OCI-M1 (cell line): ENCODE results near the gene CYP2A6.
"Not testable (repeated sequence)": the region's sequence is repeated elsewhere in the genome, so short reads cannot be mapped to it uniquely, and the experiment has no call there.

Experiments used
- DNase-seq: peaks from one replicate; lab custom pipeline; 2025; lab: John Stamatoyannopoulos, UW

Gene CYP2A6

DNA sequence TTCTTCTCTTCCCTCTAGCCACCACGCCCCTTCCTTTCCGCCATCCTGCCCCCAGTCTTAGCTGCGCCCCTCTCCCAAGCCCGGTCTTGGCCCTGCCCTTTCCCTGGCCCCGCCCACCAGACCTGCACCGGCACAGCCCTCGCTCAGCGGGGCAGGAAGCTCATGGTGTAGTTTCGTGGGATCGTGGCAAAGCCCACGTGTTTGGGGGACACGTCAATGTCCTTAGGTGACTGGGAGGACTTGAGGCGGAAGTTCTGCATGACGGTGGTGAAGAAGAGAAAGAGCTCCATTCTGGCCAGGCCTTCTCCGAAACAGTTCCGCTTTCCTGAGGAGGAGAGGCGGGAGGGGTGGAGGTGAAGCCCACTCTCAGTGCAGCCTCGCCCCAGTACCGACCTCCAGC, 6.6 kb downstream of the CYP2A6 start:
- DNase-seq: peak; percentile 60

DNA sequence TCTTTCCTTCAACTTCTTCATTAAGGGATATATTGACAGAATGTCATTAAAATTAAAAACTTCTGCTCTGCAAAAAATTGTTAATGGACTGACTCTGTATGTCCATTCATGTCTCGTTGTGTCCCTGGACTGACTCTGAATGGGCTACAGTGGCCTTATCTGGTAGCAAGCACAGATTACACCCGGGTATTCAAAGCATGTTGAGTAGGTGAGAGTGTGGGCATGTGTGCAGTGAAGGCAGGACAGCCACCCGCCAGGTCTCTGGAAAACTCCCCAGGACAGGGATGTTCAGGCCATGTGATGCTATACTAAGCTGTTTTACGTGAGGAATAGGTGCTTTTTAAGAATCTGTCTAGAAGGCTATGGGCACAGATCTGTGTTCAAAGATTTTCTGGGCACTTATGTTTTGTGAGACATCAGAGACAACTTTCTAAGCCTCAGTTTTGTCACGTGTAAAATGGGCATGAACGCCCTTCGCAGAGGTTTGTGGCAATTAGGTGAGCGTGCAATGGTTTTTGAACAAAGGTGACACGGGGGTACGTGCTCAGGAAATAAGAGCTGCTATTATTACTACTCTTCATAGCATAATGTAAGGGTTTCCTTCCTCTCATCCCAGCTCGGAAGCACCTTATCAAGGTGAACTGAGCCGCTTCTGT, 7.1 kb downstream of the CYP2A6 start:
- DNase-seq: not testable (repeated sequence)

DNA sequence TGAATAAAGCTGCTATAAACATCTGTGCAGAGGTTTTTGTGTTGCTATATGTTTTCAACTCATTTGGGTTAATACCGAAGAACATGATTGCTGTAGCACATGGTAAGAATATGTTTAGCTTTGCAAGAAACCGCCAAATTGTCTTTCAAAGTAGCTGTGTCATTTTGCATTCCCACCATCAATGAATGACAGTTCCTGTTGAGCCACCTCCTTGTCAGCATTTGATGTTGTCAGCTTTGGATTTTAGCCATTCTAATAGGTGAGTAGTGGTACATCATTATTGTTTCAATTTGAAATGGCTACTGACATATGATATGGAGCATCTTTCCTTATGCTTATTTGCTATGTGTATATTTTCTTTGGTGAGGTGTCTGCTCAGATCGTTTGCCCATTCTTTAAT, 8.2 kb downstream of the CYP2A6 start:
- DNase-seq: not testable (repeated sequence)

DNA sequence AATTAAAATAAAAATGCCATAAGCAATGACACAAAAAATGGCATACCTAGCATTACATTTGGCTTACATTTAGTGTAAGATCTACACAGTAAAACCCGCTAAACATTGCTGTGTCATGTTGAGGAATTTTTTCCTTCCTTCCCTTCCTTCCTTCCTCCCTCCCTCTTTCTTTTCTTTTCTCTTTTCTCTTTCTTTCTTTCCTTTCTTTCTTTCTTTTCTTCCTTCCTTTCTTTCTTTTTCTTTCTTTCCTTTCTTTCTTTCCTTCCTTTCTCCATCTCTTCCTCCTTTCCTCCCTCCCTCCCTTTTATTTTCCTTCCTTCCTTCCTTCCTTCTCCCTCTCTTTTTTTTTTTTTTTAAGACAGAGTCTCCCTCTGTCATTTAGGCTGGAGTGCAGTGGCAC, 11.8 kb downstream of the CYP2A6 start:
- not testable (repeated sequence) for DNase-seq

DNA sequence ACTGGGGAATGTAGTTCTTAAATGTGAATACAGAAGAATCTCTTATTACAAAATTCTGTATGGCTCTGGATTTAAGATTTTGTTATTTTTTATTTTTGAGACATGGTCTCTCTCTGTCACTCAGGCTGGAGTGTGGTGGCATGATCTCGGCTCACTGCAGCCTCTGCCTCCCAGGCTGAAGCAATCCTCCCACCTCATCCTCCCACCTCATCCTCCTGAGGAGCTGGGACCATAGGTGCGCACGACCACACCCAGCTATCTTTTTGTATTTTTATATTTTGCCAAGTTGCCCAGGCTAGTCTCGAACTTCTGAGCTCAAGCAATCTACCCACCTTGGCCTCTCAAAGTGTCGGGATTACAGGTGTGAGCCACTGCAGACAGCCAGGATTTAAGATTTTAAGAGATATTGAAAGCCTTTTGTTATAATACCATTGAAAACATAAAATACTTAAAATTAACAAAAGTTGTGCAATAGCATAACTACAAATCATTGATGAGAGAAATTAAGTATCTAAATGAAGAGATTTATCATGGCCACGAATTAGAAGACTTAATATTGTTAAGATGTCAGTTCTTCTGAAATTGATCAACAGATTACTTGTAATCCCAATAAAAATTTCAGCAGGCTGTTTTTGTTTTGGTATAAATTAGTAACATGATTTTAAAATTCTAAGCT, 13.4 kb downstream of the CYP2A6 start:
- DNase-seq: no peak

DNA sequence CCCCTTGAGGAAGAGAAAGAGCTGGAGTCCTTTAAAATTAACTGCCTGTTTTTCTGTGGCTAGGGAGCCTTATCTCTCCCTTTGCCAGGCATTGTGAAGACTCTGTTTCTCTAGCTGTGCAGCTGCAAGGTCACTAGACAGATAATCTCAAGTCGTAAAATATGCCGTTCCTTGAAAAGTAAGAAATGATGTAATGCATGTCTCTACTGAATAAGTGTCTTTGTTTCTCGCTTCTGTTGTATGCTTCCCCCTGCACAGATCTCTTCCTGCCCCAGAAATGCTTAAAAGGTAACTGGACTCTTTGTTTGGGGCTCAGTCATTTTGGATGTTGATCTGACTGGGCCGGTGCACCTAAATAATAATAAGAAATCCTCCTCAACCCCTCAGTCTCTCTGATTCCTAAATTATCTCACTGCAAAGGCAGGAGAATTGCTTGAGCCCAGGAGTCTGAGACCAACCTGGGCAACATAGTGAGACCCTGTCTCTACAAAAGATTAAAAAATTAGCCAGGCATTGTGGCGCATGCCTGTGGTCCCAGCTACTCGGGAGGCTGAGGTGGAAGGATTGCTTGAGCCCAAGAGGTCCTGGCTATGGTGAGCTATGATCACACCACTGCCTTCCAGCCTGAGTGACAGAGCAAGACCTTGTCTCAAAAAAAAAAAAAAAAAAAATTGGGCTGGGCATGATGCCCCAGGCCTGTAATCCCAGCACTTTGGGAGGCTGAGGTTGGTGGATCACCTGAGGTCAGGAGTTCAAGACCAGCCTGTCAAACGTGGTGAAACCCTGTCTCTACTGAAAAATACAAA, 16.3 kb downstream of the CYP2A6 start:
- peak; percentile 92 for DNase-seq

DNA sequence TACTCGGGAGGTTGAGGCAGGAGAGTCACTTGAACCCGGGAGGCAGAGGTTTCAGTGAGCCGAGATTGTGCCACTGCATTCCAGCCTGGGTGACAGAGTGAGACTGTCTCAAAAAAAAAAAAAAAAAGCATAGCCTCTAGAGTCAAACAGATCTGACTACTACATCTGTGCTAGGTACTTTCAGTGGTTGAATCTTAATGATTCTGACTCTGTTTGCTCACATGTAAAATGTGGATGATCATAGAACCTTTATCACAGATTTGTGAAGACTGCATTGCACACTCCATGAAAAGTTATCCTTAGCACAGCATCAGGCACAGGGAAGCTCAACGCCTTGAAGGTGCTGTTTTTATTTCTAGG, 17.8 kb downstream of the CYP2A6 start:
- not testable (repeated sequence) for DNase-seq

DNA sequence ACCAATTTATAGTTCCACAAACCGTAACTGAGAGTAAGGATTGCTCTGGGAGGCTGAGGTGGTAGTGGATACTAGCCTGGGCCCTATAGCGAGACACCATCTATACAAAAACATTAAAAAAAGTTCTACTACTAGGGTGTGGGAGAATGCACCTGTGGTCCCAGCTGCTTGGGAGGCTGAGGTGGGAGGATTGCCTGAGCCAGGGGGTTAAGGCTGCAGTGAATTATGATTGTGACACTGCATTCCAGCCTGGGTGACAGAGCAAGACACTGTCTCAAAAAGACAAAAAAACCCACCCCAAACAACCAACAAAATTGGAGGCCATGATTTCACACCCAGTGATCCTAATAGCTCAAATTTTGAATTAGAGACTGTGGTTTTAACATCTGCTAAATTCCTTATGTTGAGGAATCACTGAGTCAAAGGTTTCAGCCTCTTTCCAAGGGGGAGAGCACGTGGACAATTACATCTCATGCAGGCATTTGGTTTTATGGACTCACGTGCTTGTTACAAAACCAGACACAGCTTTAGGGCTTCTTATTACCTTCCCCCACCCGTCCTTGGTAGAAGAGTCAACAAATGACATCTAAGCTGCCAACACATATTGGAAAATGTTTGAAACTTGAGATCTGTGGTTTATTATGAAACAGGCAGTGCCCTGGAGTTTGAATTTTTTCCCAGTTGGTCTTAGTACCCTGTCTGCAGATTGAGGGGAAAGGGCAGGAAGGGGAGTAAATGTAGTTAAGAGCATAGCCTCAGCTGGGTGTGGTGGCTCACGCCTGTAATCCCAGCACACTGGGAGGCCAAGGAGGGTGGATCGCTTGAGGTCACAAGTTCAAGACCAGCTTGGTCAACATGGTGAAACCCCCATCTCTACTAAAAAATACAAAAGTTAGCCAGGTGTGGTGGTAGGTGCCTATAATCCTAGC, 18.5 kb downstream of the CYP2A6 start:
- peak; percentile 88 for DNase-seq

DNA sequence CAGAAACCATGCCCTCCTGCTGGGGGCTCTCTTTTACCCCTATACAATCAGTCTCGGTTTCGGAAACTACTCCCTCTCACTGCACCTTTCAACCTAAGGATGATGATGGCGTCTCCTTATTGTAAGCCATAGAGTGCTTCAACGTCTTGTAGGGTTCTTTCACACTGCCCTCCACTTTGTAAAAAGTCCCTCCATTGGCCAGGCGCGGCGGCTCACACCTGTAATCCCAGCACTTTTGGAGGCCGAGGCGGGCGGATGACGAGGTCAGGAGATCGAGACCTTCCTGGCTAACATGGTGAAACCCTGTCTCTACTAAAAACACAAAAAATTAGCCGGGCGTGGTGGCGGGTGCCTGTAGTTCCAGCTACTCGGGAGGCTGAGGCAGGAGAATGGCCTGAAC, 19.5 kb downstream of the CYP2A6 start:
- not testable (repeated sequence) for DNase-seq

DNA sequence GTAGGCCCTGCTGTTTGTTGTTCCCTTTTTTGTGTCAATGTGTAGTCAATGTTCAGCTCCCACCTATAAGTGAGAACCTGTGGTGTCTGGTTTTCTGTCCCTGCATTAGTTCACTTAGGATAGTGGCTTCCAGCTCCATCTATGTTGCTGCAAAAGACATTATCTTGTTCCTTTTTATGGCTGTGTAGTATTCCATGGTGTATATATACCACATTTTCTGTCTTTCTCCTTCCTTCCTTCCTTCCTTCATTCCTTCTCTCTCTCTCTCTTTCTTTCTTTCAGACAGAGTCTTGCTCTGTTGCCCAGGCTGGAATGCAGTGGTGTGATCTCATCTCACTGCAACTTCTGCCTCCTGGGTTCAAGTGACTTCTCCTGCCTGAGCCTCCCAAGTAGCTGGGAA, 21.0 kb downstream of the CYP2A6 start:
- DNase-seq: no peak

DNA sequence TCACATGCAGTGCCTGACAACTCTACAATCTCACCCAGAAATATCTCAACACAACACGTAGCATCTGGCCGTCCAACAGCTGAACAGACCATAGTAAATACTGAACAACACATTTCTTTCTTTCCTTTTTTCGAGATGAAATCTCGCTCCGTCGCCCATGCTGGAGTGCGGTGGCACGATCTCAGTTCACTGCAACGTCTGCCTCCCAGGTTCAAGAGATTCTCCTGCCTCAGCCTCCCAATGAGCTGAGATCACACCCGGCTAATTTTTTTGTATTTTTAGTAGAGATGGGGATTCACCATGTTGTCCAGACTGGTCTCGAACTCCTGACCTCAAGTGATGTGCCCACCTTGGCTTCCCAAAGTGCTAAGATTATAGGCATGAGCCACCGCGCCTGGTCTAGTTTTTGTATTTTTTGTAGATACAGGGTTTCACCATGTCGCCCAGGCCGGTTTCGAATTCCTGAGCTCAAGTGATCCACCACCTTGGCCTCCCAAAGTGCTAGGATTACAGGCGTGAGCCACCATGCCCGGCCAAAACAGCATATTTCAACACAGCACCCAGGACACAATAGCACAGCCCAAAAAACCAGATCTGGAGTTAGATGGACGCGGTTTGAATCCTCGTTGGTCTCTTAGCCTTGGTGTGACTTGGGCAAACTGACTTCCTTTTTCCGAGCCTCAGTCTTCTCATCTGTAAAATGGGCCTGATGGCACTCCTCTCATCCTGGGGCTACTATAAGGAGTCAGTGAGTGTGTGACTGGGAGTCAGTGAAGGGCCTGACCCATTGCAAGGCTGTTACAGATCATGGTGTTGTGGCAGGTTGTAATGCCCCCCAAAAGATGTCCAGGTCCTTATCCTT, 22.6 kb downstream of the CYP2A6 start:
- DNase-seq: no peak

DNA sequence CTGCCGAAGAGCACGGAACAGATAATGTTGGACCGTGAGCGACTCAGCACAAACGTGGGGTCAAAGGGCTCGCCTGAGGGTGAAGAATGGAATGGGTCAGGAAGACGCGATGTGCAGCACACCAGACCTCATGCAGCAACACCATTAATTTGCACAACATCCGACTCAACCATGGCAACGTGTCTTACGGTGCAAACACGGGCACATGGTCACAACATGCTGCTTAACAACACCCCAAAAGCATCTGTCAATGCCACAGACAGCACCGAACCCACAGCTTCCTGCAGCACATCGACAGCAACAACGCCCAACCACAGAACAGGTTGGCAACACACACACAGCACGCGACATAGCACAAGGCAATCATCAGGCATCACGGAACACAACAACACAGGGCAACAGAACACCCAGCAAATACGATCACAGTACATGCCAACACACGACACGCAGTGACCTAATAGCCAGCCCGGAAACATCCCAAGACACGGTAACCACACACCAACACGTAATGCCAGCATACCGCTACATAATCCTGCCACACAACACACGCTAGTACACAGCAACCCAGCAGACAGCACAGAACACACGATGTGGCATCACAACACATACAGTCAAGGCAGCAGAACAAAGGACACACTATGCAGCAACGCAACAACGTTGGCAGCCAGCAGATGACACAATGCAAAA, 23.4 kb downstream of the CYP2A6 start:
- not testable (repeated sequence) for DNase-seq

DNA sequence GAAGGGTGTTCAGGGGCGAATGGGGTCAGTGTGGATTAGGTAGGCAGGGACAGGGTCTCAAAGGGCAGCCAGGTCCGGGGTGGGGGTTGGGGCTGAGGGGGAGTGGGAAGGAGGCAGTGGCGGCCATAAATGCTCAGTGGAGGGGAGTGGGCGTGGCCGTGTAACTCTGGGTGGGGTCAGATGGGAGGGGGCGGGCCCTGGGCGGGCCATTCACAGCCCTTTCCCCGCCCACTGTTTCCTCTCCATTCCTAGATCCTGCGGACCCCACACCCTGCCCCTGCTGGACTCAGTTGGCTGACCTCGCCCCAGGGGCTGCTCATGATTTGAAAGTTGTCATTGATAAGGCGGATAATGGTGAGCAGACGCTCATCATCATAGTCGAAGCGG, 23.9 kb downstream of the CYP2A6 start:
- DNase-seq: not testable (repeated sequence)

DNA sequence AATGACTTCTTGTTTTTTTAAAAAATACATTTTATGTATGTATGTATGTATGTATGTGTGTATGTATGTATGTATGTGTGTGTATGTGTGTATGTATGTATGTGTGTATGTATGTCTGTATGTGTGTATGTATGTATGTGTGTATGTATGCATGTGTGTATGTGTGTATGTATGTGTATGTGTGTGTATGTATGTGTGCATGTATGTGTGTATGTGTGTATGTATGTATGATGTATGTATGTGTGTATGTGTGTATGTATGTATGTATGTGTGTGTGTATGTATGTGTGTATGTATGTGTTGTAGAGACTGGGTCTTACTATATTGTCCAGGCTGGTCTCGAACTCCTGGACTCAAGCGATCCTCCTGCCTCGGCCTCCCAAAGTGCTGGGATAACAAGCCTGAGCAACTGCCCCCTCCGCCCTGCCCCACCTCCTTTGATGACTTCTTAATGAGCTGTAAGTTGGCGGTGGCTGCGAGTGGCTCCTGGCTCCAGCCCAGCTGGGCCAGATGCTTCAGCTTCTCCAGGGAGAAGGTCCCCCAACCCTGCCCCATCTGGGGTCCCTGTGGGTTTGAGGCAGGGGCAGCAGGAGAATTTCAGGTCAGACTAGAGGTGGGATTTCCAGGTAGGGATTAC, 24.7 kb downstream of the CYP2A6 start:
- DNase-seq: not testable (repeated sequence)

DNA sequence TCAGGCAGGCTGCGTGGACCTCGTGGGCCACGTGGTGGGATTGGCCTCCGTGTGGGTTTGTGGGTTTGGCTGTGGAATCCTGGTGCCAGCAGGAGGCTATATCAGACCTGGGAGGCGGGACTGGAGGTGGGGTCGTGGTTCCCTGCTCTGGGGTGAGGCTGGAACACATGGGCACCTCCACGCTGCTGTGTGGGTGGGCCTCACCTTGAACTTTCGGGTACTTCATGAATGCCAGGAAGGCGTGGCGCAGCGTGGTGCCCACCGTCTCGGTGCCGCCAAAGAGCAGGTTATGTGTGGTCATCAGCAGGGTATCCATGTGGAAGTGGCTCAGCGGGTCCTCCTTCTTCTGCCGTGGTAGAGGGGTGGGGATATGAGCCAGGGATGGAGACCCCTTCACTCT, 25.3 kb downstream of the CYP2A6 start:
- not testable (repeated sequence) for DNase-seq

DNA sequence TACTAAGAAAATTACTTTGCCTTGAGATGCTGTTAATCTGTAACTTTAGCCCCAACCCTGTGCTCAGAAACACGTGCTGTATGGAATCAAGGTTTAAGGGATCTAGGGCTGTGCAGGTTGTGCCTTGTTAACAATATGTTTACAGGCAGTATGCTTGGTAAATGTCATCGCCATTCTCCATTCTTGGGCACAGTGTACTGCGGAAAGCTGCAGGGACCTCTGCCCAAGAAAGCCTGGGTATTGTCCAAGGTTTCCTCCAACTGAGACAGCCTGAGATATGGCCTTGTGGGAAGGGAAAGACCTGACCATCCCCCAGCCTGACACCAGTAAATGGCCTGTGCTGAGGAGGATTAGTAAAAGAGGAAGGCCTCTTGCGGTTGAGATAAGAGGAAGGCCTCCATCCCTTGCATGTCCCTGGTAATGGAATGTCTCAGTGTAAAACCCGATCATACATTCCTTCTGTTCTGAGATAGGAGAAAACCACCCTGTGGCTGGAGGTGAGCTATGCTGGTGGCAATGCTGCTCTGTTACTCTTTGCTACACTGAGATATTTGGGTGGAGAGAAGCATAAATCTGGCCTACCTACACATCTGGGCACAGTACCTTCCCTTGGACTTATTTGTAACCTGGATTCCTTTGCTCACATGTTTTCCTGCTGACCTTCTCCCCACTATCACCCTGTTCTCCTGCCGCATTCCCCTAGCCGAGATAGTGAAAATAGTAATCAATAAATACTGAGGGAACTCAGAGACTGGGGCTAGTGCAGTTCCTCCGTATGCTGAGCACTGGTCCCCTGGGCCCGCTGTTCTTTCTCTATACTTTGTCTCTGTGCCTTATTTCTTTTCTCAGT, 27.3 kb downstream of the CYP2A6 start:
- peak; percentile 99 for DNase-seq

DNA sequence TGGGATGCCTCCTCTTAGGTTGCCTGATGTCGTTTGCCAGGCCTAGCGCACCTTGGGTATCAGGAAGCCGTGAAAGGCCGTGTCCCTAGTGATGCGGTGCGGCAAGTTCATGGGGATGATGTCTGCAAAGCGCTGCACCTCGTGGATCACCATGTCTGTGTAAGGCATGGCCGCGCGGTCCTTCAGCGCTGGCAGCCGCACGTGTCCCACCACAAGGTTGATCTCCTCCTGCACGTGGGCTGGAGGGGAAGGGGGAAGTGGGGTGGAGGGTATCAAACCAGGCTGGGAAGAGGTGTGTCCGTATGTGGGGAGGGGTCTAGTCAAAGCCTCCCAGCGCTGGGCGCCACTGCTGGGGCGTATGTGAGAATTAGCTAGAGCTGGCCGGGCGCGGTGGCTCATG, 28.1 kb downstream of the CYP2A6 start:
- no peak for DNase-seq

DNA sequence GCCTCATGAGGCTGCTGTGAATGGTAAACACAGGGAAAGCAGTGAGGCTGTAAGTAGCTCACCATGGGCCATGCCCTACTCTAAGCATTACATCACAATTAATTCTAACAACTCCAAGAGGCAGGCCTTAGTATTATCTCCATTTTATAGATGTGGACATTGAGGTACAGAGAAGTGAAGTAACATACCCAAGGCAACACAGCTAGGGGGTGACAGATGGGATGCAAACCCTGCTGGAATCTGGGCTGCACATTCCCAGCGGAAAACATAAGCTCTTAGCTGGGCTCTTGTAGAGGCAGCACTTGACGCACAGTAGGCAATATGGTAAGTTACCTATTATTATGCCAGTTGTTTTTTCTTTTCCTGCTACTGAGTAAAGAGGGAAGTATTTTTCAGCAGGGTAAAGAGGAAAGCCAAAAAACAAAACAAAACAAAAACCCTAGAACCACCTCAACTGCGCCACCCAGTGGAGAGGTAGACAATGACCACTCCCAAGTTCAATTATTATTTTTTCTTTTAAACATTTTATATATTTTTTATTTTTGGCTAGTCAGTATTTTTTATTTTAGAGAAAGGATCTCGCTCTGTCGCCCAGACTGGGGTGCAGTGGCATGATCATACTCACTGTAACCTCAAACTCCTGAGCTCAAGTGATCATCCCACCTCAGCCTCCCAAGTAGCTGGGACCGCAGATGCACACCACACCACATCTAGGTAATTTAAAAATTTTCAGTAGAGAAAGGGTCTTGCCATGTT, 30.6 kb downstream of the CYP2A6 start:
- DNase-seq: peak; percentile 86
